H1 (cell line): ENCODE data around the gene SLX1A.
"Not testable (repeated sequence)": the region's sequence is repeated elsewhere in the genome, so short reads cannot be mapped to it uniquely, and the experiment has no call there.

Experiments used
- EP300 ChIP-seq, 2 experiments: IDR thresholded peaks; 1 replicate in 1 of 2; 2 replicates in 1 of 2; pipeline ENCODE4 v1.6.1; 2011 to 2012; ENCODE audit warnings: low read depth in 2 of 2, low read length in 2 of 2, mild to moderate bottlenecking in 2 of 2, borderline replicate concordance in 1 of 2, inconsistent platforms in 1 of 2, moderate library complexity in 1 of 2
- EZH2 ChIP-seq: fragments of 200-600 bp; sonication (generic); IDR thresholded peaks from 2 replicates; pipeline ENCODE4 v1.7.1; 2012; ENCODE audit warnings: low read depth, mild to moderate bottlenecking, moderate library complexity, low read length, inconsistent platforms; ENCODE audit not compliant: severe bottlenecking
- KDM1A ChIP-seq: fragments of 200-600, 300-600 bp; sonication (generic); IDR thresholded peaks from 2 replicates; pipeline ENCODE4 v1.7.1; 2016; ENCODE audit warnings: mild to moderate bottlenecking, low read length, borderline replicate concordance
- NANOG ChIP-seq: IDR thresholded peaks from 2 replicates; pipeline ENCODE4 v1.6.1; 2011; ENCODE audit warnings: low read length, low read depth, mild to moderate bottlenecking, inconsistent platforms; ENCODE audit not compliant: insufficient read depth, poor library complexity, severe bottlenecking
- POLR2A ChIP-seq, 2 experiments: IDR thresholded peaks; 1 replicate in 1 of 2; 2 replicates in 1 of 2; pipeline ENCODE4 v1.6.1; 2011; ENCODE audit warnings: low read depth in 2 of 2, low read length in 2 of 2, mild to moderate bottlenecking in 2 of 2; ENCODE audit errors: control extremely low read depth in 1 of 2
- TBP ChIP-seq: IDR thresholded peaks from 2 replicates; pipeline ENCODE4 v1.6.1; 2011; ENCODE audit warnings: low read depth, low read length, improper control_type of control experiment
- YY1 ChIP-seq: IDR thresholded peaks from 2 replicates; pipeline ENCODE4 v1.6.1; 2011; ENCODE audit warnings: low read depth, mild to moderate bottlenecking, low read length
- ZNF274 ChIP-seq: IDR thresholded peaks from 2 replicates; pipeline ENCODE4 v1.7.0; 2012; ENCODE audit warnings: low read length, borderline replicate concordance; ENCODE audit errors: extremely low read depth
- TF ChIP-seq, protein P1 (sequence below): IDR thresholded peaks from 2 replicates; pipeline ENCODE4 v1.6.1; 2011; ENCODE audit warnings: low read depth, mild to moderate bottlenecking, low read length; ENCODE audit not compliant: insufficient read depth
- TF ChIP-seq, protein P2 (sequence below), 3 experiments: IDR thresholded peaks; 1 replicate in 2 of 3; 2 replicates in 1 of 3; pipeline versions ENCODE4 v1.5.1 to v1.6.1; 2011; ENCODE audit warnings: low read length in 3 of 3, mild to moderate bottlenecking in 3 of 3, inconsistent platforms in 2 of 3, low read depth in 1 of 3, moderate library complexity in 1 of 3; ENCODE audit not compliant: insufficient read depth in 1 of 3; ENCODE audit errors: control extremely low read depth in 1 of 3

DNA sequence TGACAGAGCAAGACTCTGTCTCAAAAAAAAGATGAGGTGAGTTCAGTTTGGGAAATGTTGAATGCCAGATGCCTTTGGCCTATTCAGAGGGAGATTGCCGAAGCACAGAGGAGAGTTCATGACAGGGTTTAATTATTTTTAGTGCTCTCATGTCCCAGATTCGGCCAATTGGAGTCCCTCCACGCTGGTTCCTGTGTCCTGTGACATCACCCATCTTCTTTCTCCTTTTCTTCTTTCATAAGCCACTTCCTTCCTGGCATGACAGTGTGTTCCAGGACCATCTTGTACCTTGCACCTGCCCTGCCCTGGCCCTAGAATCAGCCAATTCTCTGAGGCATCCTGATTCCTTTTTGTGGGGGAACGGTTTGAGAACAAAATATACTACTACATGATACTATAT is 17.7 kb downstream of the SLX1A start:
- not testable (repeated sequence) for TF ChIP-seq EP300 (IDR thresholded peaks at IDR 0.05; ENCODE audit: borderline replicate concordance in 1 of 2, low read depth in 2 of 2, low read length in 2 of 2); TBP; ZNF274; YY1; EZH2; NANOG; POLR2A (IDR thresholded peaks at IDR 0.05; ENCODE audit: control extremely low read depth in 1 of 2, low read depth in 2 of 2, low read length in 2 of 2); KDM1A
- TF ChIP-seq, protein P1, sequence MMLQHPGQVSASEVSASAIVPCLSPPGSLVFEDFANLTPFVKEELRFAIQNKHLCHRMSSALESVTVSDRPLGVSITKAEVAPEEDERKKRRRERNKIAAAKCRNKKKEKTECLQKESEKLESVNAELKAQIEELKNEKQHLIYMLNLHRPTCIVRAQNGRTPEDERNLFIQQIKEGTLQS = not testable (repeated sequence)
- TF ChIP-seq, protein P2, sequence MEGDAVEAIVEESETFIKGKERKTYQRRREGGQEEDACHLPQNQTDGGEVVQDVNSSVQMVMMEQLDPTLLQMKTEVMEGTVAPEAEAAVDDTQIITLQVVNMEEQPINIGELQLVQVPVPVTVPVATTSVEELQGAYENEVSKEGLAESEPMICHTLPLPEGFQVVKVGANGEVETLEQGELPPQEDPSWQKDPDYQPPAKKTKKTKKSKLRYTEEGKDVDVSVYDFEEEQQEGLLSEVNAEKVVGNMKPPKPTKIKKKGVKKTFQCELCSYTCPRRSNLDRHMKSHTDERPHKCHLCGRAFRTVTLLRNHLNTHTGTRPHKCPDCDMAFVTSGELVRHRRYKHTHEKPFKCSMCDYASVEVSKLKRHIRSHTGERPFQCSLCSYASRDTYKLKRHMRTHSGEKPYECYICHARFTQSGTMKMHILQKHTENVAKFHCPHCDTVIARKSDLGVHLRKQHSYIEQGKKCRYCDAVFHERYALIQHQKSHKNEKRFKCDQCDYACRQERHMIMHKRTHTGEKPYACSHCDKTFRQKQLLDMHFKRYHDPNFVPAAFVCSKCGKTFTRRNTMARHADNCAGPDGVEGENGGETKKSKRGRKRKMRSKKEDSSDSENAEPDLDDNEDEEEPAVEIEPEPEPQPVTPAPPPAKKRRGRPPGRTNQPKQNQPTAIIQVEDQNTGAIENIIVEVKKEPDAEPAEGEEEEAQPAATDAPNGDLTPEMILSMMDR (IDR thresholded peaks at IDR 0.05; ENCODE audit: control extremely low read depth in 1 of 3, insufficient read depth in 1 of 3, low read depth in 1 of 3, low read length in 3 of 3) = not testable (repeated sequence)
